8988T (cell line): Measurements from ENCODE around the gene NSMF.

Source experiments
- DNase-seq: peaks from one replicate; pipeline ENCODE4 v3.0.0; 2011

NSMF gene

GRCh38 chr9:137429974-137430722 lies 29.0 kb downstream of the NSMF start:
- no peak for DNase-seq

DNA sequence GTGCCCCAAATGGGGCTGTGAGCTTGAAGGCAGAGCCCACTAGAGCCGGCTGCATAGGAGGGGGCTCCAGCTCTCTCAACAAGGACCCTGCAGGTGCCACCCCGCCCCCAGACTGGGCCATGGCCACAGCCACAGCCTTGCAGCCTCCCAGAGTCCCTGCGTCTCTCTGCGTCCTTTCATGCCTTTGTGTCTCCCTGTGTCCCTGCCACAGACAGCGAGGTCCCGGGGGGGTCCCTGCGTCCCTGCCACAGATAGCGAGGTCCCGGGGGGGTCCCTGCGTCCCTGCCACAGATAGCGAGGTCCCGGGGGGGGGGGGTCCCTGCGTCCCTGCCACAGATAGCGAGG lies 29.6 kb downstream of the NSMF start:
- DNase-seq: no peak

DNA sequence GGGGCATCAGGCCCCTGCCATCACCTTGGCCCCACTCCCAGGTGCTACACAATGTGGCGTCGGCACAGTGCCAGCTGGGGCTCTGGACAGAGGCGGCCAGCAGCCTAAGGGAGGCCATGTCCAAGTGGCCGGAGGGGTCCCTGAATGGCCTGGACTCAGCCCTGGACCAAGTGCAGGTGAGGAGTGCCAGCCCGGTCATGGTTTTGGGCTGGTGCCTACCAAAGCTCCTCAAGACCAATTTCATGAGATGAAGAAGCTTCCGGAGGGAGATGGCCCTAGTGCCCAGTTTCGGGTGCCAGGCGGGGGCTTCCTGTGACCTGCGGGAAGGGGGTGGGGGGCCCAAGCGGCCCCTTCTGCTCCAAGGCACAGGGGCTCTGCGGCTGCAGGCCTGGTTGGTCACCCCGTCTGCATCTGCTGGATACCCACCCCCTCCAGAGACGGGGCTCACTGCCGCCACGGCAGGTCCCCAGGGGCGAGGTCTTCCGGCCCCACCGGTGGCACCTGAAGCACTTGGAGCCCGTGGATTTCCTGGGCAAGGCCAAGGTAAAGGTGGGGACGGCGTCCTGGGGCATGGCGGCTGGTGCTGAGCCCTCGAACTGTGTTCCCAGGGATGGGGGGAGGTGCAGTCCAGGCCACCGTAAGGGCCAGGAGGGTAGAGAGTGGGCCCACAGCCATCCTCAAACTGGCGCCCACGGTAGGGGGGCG lies 30.1 kb downstream of the NSMF start:
- DNase-seq: no peak

GRCh38 chr9:137428311-137428630 lies 30.9 kb downstream of the NSMF start:
- no peak for DNase-seq

- no peak for DNase-seq
These were observed 31.5 kb downstream of the NSMF start for GRCh38 chr9:137427454-137428310.

DNA sequence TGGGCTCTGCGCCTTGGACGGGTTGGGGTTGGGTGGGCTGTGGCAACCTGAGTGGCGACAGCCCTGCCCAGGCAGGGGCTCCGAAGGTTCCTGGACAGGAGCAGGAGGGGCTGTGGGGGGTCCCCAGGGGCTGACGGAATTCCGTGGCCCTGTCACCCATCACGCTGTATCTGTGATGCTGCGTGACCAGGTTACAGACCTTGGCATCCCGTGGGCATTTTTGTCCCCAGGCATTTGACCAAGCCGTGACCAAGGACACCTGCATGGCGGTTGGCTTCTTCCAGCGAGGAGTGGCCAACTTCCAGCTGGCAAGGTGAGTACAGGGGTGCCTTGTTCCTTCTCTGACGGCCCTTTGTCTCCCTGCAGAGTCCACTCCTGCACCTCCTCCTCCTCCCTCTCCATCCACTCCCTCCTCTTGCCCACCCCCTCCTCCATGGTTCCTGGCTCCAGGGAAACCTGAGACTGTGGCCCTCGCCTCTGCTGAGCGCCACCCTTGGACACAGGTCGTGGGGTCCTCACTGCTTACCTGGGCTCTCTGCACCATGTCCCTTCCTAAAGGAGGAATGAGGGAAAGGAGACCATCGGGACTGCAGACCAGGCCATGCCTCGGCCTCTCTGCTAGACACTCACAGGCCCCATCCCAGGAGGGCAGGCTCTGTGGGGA lies 33.0 kb downstream of the NSMF start:
- DNase-seq: no peak

DNA sequence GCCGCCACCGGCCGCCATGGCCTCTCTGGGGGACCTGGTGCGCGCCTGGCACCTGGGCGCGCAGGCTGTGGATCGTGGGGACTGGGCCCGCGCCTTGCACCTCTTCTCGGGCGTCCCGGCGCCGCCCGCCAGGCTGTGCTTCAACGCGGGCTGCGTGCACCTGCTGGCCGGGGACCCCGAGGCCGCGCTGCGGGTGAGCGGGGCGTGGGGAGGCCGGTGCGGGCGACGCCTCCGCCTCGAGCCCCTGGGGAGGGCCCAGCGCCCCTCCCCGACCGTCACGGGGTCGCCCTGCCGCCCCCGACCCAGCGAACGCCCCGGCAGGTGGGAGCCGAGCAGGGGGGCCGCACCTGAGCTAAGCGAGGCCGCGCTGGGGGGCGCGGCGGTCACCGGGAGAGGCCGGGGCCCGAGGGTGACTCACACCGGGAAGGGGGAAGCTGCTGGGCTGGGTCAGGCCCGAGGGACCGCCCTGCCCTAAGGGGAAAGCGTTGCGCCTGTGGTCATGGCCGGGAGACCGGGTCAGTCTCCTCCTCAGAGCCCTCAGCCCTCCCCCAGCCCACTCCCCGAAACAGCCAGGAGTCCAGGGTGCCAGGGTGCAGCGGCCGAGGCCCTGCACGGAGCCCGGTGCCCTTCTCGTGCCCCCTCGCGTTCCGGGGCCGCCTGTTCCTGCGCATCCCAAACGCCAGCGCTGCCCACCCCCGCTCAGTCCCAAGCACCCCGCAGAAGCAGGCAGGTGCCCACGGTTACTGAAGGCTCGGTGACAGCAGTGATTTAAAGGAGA lies 35.4 kb downstream of the NSMF start:
- DNase-seq: peak; percentile 35

DNA sequence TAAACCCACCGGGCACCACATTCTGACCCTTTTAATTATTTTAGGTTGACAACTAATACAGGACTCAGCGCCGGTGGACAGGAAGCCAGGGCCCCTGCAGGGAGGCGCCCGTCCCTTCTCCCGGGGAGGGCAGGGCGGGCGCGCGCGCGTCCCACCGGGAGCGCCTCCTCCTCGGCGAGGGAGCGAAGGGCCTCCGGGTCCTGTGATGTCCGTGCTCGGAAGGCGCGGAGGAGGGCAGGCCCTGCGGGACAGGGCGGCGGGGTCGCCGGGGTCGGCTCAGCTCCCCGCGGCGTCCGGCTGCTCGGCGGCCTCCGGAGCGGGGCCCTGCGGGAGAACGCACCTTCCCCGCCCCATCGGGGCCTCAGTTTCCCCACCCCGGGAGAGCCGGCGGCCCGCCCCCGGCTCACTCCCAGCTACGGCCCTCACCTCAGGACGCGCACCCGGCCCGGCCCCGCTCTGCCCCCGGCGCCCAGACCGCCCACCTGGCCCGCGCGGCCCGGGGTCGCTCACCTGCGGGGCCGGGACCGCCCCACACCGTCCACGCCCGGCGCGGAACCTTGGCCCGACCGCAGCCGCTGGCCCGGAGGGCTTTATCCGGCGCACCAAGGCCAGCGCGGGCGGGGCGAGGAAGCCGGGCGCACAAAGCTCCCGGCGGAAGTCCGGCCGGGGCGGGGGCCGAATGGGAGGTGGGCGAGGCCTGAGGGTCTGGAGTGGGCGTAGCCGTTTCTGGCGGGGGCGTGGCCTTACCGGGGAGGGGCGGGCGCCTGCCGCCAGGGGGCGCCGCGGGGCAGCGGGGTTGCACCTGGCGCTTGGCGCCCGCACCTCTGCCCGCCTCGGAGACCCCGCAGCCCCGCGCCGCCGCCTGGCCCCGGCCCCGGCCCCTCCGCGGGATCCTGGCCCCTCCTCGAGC lies 36.3 kb downstream of the NSMF start, which contains the start of the genes EXD3 and NOXA1:
Gene EXD3 (minus strand): TSS at position 559 of the 910 bp plus-strand sequence. CDS start 27,805 bp downstream, outside the sequence.
Gene NOXA1 (plus strand): TSS at position 790 of the 910 bp plus-strand sequence. CDS start 137 bp downstream, outside the sequence.
- peak; percentile 83 for DNase-seq

GRCh38 chr9:137421838-137422603 lies 37.1 kb downstream of the NSMF start:
- no peak for DNase-seq

DNA sequence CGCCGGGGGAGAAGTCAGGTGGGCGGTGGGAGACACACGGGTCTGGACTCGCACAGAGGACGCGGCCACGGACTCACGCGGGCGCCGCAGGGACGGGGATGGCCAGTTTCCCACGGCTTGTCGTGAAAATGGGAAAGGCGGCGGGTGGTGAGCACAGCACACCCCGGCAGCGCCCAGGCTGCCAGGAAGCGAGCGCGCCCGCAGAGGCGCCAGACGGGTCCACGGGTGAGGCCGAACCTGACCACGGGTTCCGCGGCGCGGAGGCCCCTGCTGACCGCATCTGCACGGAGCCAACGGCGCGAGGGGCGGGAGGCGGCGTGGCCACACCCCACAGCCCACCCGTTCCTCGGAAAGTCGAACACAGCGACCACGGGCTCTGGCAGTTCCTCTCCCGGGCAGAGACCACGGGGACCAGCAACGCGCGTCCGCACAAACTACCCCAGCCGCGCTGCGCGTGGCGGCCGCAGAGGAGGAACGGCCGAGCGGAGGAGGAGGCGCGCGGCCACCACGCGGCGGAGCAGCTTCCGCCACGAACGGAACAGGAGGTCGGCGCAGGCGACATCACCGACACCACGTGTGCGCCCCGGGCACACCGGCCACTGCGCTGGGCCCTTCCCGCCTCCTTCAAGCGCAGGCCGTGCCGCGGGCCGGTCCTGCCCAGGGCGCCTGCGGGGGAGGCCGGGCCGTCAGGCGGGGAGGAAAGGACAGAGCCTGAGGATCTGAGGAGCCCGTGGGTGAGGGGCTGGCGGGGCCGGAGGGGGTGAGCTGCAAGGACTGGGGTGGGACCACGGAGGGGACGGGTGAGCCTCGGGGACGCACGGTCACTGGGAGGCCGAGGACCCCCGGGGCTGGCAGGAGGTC lies 41.7 kb downstream of the NSMF start:
- no peak for DNase-seq

DNA sequence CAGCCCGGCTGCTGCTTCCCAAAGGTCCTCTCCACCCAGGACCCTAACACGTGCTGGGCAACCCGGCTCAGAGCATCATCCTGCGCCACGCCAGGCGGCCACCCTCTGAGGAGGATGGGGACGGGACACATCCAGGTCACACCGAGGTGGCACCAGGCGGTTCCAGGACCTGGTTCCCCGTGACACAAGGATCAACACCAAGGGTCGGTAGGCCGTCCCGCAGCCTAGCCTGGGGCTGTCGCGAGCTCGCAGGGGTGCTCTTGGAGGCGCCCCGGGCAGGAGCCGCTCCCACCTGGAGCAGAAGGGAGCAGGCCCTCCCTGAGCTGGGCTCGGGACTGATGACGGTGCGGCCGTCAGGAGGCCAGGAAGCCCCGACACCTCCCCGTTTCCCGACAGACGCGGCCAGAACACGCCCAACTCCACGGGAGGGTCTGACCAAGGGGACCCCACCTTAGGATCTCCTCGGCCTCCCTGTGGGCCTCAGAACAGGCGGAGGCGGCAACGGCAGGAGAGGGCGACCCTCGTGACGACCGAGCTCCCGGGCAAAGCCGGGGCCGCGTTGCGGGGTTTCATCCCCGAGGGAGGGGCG lies 42.5 kb downstream of the NSMF start:
- no peak for DNase-seq

GRCh38 chr9:137416006-137416562 lies 43.0 kb downstream of the NSMF start:
- no peak for DNase-seq

DNA sequence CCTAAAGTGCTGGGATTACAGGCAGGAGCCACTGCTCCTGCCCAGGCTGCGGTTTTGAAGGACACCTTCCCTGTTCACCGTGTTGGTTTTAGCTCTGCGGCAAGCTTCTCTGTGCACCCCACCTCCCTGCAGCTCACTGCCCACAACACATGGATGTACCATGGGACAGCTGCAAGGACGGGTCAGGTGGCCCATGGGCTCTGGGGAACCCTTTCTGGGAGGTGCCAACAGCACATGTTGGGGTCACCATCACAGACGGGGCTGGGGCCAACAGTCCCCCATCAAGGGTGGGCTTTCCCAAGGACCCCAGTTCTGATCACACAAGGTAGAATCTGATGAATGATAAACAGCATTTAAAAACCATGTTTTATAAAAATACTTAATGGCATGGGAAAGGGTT lies 43.7 kb downstream of the NSMF start:
- DNase-seq: no peak

DNA sequence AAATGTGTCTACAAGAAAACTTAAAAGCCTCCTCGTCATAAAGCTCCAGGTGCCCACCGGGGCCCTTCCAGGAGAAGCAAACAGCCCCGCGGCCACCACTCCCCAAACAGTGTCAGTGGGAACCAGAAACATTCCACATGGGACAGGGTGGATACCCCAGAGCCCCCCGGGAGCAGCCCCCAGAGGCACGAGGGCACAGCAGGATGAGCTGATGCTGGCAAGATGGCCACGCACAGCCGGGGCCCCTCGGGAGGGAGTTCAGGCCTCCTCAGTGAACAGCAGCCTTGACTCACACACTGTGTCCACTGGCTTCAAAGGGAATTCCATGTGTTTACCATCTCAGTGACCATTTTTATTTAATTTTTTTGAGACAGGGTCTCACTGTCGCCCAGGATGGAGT lies 46.7 kb downstream of the NSMF start:
- DNase-seq: no peak

- DNase-seq: peak; percentile 94
These were observed 47.3 kb downstream of the NSMF start for GRCh38 chr9:137411645-137412380.

- no peak for DNase-seq
These were observed 47.9 kb downstream of the NSMF start for GRCh38 chr9:137411260-137411644.

DNA sequence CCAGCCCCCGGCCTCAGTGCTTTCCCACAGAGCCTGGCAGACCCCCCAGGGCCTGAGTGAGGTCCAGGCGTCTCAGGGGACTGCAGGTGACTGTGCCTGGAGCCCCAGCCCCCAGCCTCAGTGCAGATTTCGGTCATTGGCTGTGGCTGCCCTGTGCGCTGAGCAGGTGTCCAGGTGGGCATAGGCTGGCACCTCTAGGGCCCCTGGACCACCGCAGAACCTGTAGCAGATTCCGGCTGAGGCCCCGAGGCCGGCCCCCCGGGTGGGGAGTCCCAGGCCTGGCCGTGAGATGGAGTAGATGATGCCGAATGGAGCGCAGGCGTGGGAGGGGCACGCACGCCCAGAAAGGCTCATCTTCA lies 48.3 kb downstream of the NSMF start:
- no peak for DNase-seq
